Mesodermal cell (in vitro differentiated cells): ENCODE measurements around the gene PNO1.

Experiments
- H3K27ac ChIP-seq: 2 replicates; pipeline ENCODE4 v1.7.0; 2013; ENCODE audit warnings: mild to moderate bottlenecking, low read depth, low read length, moderate library complexity; ENCODE audit not compliant: severe bottlenecking
- H3K36me3 ChIP-seq: 2 replicates; pipeline ENCODE4 v1.7.1; 2013; ENCODE audit warnings: mild to moderate bottlenecking, low read length, moderate library complexity; ENCODE audit not compliant: control insufficient read depth, insufficient read depth
- H3K4me1 ChIP-seq: one replicate; pipeline ENCODE4 v1.7.1; 2013; ENCODE audit warnings: mild to moderate bottlenecking, low read length; ENCODE audit not compliant: insufficient read depth, control insufficient read depth, poor library complexity, severe bottlenecking
- H3K4me3 ChIP-seq: 2 replicates; pipeline ENCODE4 v1.7.0; 2013; ENCODE audit warnings: low read length, control low read depth, mild to moderate bottlenecking; ENCODE audit not compliant: insufficient read depth, poor library complexity, severe bottlenecking; ENCODE audit errors: extremely low read depth
- H3K9me3 ChIP-seq: 2 replicates; pipeline ENCODE4 v1.7.1; 2013; ENCODE audit warnings: mild to moderate bottlenecking, low read length, moderate library complexity; ENCODE audit not compliant: control insufficient read depth
- WGBS, 2 experiments: methylation state at CpG; one replicate each; pipeline ENCODE4 v1.1.5; 2013; ENCODE audit warnings: missing lambda C conversion rate in 2 of 2; ENCODE audit not compliant: insufficient coverage in 2 of 2; 5-methylcytosine and 5-hydroxymethylcytosine counted together

The PNO1 gene

DNA sequence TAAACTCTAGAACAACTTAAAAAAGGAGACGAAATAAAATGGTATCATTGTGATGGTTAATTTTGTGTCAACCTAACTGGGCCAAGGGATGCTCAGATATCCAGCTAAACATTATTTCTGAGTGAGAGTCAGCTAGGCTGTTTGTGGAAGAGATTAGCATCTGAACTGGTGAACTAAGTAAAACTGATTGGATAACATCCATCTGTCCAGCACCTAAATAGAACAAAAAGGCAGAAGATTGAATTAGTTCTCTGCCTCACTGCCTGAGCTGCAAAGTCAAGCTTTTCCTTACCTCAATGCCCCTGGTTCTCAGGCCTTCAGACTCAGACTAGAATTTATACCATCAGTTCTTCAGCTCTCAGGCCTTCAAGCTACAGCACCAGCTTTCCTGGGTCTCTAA lies 64.6 kb downstream of the PNO1 start:
- Histone ChIP-seq H3K36me3 (peaks cover 3% of the 10 kb centered on the region), H3K9me3 (no peaks in the 10 kb centered on the region), H3K4me3 (no peak overlapping the region), H3K27ac (no peak overlapping the region), H3K4me1 (peaks cover 5% of the 10 kb centered on the region)
- 89% methylated on average over 1 of the region's 1 CpG; no CpG with 5 or more reads in 1 of the 2 experiments for WGBS, 2 experiments

DNA sequence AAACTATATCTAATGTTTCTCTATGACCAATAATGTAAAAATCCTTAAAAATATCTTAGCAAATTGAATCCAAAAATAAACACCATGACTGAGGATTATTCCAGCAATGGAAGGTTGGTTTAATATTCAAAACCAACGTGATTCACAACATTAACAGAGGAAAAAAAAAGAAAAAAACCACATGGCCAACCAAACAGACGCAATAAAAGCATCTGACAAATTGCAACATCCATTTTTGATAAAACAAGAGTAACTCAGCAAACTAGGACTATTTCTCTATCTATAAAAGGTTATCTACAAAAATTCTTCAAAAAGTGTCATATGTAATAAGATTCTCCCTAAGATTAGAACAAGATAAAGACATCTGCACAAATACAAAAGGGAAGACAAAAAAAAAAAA lies 65.7 kb downstream of the PNO1 start:
- no CpG with 5 or more reads among the region's 2 CpGs for WGBS, 2 experiments
- no peak overlapping the region for H3K4me3 ChIP-seq
- no peaks in the 10 kb centered on the region for H3K4me1 ChIP-seq
- no peak overlapping the region for H3K27ac ChIP-seq
- peaks cover 3% of the 10 kb centered on the region for H3K36me3 ChIP-seq
- H3K9me3 ChIP-seq, result no peaks in the 10 kb centered on the region

DNA sequence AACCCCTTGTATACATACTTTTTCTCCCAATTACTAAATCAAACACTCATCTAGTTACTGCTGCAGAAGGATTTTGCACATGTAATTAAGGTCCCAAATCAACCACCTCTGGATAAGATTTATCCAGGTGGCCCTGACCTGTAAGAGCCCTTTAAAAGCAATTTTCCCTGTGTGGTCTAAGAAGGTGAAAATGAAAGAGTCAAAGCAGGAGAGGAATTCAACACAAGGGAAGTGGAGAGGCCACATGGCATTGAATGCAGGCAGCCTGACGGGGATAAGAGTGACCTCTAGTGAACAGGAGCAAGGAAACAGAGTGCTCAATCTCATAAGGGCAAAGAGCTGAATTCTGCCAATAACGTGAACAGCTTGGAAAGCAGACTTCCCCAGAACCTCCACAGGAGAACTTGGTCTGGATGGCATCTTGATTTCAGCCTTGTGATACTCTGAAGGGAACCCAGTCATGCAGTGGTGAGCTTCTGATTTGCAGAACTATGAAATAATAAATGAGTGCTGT lies 67.5 kb downstream of the PNO1 start:
- no peaks in the 10 kb centered on the region for H3K9me3 ChIP-seq
- no peak overlapping the region for H3K4me3 ChIP-seq
- H3K4me1 ChIP-seq, result no peaks in the 10 kb centered on the region
- WGBS, 2 experiments, result 8 to 20% methylated on average over 2 of the region's 2 CpGs
- H3K36me3 ChIP-seq, result peaks cover 3% of the 10 kb centered on the region
- no peak overlapping the region for H3K27ac ChIP-seq
